GM20431 (cell line): ENCODE measurements around the gene RPS3.
"Not testable (repeated sequence)": the region's sequence is repeated elsewhere in the genome, so short reads cannot be mapped to it uniquely, and the experiment has no call there.

ENCODE experiments used
- in situ Hi-C: fragments of 300-500 bp; cut with MseI, MboI; formaldehyde crosslinking; loops from one replicate; pipeline ENCODE4 v1.15.0; 2020; ENCODE audit warnings: low sequenced_read_pairs; ENCODE audit not compliant: unreplicated experiment

RPS3 gene

DNA sequence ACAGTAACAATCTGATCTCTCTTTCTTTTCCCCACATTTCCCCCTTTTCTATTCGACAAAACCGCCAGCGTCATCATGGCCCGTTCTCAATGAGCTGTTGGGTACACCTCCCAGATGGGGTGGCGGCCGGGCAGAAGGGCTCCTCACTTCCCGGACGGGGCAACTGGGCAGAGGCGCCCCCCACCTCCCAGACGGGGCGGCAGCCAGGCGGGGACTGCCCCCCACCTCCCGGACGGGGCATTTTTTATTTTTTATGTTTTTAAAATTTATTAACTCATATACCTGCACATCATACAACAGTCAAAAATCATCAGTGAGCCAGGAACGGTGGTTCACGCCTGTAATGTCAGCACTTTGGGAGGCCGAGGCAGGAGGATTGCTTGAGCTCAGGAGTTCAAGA is 20.5 kb upstream of the RPS3 start:
- in situ Hi-C loops, result not testable (repeated sequence)

DNA sequence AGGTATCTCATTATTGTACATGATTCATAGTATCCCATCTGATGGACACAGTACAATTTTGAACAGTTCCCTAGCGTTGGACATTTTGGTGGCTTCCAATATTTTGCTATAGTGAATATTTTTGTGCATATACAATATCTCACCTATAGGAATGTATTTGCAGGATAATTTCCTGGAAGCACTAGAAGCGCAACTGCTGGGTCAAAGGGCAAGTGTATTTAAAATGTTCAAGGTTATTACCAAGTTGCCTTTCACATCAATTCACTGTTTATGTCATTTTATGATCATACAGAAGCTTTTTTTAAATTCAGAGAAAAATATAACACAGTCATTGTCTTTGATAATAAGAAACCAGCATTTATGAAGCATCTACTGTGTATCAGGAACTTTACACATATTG is 19.1 kb upstream of the RPS3 start:
- in situ Hi-C loops, result no loop called here

DNA sequence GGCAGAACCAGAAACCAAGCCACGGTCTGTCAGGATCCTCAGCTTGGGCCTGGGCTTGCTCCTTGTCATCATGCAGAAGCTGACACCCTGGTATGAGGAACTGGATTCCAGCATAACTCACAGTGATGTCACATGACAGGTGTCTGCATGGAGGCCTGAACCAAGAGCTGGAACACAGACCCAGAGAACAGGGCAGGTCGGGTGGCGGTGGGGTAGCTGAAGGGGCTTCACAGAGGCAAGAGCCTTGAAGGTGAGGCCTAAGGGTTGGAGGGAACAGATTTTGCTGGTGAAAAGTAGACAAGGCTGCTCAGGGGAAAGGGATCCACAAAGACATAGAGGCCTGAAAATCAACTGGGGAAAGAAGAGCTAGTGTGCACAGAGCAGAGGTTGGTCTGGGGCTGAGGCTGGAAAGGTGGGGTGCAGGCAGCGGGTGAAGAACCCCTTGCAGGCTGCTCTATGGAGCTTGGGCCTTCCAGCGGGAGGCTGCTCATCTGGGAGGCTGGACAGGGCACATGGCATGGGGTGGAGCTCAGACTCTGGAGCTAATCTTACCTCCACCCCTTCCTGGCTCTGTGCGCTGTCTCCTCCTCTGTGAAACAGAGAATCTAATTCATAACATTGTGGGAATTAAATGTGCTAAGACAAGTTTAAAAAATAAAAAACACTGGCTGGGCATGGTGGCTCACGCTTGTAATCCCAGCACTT is 18.4 kb upstream of the RPS3 start:
- in situ Hi-C loops, result no loop called here

DNA sequence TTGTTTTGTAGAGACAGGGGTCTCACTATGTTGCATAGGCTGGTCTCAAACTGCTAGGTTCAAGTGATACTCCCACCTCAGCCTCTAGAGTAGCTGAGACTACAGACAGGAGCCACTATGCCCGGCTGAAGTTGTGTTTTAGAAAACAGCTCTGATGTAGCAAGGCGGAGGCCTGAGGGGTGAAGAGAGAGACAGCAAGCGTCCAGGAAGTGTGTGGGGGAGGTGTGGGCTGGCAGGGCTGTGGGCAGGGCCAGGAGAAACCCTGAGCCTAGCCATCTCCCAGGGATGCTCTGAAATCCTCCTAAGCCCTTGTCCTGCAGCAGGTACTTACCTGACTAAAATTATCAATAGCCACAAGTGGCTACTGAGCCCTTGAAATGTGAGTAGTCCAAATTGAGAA is 16.1 kb upstream of the RPS3 start:
- in situ Hi-C loops, result no loop called here

DNA sequence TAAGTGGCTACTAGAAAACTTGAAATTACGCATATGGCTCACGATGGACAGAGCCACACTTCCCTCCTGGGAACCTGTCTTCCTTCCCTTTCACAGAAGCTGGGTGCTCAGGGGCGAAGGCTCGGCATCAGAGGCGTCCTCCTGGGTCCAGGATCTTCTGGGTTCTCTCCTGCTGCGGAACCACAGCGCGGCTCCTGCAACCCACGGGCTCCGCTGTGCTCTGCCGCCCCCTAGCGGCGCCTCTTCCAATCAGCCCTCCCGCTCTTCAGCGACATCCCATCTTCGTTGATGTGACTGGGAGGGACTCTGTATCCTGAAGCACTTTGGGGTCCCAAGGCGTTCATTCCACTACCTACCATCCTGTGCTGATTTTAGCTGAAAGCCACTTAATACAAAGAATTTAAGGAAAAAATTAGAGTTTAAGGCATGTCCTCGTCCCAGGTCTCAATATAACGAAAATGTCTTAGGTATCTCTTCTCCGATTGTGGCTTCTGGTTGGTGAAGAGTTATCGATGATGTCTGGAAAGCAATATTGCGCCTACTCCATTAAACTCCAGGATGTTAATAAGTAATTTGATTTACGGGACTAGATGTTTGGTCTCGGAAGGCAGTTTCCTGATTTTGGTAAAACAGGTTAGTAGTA is 14.8 kb upstream of the RPS3 start:
- in situ Hi-C loops, result loop anchor here (5.0 kb wide), 1 partner anchor 107 kb away; no protein-coding TSS in a partner anchor

DNA sequence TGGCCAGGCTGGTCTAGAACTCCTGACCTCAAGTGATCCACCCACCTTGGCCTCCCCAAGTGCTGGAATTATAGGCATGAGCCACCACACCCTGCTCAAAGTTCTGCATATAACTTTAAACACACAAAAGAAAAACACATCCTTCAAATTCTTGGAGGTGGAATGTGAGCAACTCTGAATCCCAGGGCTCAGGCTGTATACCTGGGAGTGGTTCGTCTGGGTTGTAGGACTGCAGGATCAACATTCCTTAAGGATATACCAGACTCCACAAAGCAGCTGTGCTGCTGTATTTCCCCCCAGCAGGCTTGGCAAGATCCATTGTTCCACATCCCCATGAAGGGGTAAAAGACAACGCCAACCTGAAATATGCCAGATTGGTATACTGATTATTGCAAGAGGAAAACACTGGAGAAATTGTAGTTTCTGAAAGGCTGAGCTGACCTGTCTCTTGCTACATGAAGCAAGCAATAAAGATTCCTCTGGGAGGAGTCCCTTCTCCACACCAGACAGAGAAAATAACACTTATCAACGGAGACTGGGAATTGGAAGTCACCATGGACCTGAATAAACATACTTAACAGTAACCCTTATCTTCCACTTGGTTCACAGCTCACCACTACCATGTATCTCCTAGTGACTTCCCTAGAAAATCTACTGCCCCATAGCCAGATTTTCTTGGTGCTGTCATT is 12.2 kb upstream of the RPS3 start:
- in situ Hi-C loops, result loop anchor here (5.0 kb wide), 1 partner anchor 110 kb away; no protein-coding TSS in a partner anchor

DNA sequence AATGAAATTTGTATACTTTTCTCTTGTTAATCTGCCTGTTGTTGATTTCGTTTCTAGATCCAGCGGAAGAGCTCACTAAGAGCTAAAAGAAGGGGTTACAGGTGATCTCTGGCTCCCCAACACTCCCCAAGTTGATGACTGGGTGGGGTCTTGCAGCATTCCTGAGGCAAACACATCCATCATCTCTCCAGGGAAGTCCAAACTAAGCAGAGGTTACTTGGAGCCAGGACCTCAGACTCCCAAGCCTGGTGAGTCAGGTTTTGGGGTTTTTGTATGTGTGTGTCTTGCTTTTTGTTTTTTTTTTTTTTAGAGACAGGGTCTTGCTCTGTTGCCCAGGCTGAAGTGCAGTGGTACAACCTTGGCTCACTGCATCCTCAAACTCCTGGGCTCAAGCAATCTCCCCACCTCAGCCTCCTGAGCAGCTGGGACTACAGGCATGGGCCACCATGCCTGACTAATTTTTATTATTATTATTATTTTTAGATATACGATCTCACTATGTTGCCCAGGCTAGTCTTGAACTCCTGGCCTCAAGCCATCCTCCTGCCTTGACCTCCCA is 11.5 kb upstream of the RPS3 start:
- in situ Hi-C loops, result loop anchor here (5.0 kb wide), 1 partner anchor 111 kb away; no protein-coding TSS in a partner anchor

DNA sequence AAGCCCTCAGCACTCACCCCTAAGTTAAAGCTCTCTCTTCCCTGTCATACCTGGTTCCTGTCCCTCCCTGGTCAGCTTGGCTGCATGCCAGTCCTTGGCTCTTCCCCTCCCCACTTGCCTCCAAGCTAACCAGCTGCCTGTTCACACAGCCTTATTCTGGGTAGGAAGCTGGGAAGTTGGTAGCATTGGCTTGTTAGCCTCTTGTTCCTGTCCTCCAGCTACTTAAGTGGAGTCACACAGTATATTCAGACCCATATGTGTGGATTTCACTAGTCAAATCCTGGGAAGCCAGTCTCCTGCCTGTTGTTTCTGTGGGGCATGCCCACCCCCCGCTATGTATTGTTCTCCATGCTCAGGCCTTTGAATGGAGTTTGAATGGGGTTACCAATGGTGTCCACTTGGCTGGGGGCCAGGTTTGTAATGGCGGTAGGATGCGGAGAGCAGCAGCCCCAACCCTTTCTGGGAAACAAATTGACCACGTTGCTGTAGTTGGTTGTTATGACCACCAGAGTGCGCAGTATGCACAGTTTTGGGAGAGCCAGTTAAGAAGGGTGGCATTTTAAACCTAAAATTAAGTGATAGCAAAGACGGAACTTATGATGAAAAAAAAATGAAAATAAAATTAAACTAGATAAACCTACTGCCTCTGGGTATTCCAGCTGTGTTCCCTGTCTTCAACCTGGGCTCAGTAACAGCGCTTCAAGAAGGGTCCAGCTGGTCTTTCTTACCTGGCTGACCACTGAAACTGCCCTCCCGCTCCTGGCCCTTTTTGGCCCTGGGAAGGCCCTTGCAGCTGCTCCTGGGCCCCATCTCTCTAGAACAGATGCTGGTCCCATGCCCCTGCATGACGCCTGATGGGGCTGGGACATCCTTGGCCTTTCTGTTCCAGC is 10.7 kb upstream of the RPS3 start:
- in situ Hi-C loops, result loop anchor here (5.0 kb wide), 1 partner anchor 111 kb away; no protein-coding TSS in a partner anchor

DNA sequence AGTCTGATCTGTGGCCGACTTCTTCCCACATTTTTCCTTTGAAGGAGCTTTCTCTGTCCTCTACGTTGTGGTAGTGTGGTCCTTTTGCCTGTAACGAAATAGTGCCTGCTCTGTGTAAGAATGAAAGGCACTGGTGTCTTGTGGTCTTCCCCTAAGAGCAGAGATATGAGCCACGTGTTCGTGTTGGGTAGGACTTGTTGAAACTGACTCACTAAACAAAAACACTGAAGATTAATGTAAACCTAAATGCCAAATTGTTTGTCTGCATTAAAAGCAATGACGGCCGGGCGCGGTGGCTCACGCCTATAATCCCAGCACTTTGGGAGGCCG is 10.1 kb upstream of the RPS3 start:
- in situ Hi-C loops, result loop anchor here (5.0 kb wide), 1 partner anchor 112 kb away; no protein-coding TSS in a partner anchor

DNA sequence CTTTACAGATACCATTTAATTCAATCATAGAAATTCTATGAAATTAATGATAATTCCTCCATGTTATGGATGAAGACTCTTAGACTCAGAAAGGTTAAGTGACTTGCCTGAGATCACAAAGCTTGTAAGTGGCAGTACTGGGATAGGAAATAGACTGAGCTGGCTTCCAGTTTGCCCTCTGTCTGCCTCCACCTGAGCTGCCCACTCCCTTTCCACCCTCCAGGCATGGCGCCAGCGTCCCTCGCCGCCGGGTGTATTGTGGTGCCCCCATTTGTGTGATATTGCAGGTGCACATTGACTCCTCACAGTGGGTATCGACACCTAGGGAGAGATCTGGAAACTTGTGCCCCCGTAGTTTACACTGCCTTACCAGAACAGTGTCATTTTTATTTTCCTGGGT is 9.4 kb upstream of the RPS3 start:
- in situ Hi-C loops, result loop anchor here (5.0 kb wide), 1 partner anchor 113 kb away; no protein-coding TSS in a partner anchor

DNA sequence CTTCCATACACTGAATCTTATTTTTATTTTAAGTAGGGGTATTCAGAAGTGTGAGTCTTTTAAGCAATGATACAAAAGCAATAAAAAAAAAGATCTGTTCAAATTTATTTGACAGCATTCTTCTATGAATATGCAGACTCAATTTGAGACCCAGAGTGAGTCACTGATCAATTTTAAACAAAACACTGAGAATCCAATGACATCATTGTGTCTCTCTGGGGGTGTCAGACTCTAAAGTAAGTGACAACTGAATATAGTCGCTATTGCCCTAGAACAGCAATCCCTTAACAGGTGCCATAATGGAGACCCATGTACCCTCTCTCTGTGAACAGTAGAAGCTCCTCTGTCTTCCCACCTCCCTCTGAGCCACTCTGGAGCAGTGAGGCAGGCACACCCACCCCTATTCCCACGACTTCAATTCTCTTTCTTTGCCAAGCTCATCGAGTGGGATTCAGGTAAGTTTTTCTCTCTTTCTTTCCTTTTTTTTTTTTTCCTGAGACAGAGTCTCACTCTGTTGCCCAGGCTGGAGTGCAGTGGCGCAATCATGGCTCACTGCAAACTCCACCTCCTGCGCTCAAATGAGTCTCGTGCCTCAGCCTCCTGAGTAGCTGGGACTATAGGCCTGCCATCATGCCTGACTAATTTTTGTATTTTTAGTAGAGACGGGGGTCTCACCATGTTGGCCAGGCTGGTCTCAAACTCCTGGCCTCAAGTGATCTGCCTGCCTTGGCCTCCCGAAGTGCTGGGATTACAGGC is 5.1 kb upstream of the RPS3 start:
- in situ Hi-C loops, result no loop called here

DNA sequence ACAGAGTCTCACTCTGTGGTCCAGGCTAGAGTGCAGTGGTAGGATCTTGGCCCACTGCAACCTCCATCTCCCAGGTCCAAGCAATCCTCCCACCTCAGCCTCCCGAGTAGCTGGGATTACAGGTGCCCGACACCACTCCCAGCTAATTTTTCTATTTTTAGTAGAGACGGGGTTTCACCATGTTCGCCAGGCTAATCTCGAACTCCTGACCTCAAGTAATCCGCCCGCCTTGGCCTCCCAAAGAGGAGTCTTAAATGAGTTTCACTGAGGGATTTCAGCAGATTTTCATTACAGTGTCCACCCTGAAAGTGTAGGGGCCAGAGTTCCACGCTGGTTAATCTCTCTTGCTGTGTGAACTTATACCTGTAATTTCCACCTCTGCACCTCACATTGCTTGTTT is 412 bp upstream of the RPS3 start:
- in situ Hi-C loops, result no loop called here

DNA sequence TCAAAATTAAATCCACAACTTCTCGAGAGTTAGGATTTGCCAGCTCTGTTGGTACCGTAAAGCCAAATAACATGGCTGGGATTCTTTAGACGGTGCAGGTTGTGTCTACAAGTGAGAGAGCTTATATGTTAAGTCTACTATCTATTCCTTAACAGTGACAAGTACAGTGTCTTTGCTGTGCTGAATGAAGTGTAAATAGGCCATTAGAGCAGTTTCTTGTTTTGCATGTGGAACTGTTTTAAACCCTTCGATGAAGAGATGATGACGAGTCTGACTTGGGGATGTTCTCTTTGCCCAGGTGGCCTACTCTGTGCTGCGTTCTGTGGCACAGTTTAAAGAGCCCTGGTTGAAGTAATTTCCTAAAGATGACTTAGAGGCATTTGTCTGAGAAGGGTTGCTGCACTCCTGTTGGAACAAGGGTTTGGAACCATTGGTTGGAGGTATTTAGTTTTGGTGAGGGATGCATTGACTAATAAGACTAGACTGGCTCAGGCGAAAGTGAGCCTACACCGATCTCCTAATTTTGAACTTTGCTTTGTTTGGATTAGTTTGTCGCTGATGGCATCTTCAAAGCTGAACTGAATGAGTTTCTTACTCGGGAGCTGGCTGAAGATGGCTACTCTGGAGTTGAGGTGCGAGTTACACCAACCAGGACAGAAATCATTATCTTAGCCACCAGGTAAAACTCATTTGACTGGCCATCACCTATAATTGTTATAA is 988 bp downstream of the RPS3 start:
- in situ Hi-C loops, result no loop called here

DNA sequence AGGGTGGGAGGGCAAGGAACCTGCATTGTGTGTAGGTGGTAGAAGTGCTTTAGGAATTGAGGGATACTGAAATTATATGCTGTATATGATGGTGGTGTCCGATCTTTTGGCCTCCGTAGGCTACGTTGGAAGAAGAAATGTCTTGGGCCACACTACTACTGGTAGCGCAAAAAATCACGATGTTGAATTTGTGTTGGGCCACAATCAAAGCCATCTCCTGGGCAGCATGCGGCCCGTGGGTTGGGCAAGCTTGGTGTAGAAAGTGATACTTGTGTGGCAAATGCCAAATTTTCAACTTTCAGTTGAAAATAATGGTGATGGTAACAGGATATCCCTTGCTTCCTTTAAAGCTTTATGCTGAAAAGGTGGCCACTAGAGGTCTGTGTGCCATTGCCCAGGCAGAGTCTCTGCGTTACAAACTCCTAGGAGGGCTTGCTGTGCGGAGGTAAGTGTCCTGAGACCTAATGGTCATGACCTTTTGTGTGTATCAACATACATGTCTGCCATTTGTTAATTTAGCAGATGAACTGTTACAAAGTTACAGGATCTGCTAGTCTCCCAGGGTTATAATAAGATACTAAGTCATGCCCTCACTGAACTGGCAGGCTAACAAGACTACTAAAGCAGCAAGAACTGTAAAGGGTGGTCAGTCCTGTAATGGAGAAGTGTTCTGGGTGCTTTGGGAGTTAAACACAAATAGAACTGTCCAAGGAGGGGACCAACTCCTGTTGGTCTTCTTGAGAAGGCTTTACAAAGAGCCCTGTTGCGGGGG is 2.9 kb downstream of the RPS3 start:
- in situ Hi-C loops, result no loop called here

DNA sequence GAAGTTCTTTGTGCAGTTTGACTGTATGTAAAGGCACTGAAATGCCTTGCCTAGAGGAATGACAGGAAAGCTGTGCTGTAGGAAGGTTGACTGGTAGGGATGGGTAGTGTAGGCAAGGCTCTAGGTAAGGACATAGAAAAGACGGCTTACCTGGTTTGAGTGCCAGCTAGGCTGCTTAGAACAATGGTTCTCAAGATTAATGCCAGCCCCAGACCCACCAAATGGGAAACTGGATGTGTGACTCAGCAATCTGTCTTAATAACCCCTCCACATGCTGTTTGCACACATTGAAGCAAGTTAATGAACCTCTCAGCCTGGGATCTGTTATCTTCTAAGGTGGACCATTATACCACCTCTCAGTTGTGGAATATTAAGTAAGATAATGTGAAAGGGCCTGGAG is 3.7 kb downstream of the RPS3 start:
- in situ Hi-C loops, result no loop called here

DNA sequence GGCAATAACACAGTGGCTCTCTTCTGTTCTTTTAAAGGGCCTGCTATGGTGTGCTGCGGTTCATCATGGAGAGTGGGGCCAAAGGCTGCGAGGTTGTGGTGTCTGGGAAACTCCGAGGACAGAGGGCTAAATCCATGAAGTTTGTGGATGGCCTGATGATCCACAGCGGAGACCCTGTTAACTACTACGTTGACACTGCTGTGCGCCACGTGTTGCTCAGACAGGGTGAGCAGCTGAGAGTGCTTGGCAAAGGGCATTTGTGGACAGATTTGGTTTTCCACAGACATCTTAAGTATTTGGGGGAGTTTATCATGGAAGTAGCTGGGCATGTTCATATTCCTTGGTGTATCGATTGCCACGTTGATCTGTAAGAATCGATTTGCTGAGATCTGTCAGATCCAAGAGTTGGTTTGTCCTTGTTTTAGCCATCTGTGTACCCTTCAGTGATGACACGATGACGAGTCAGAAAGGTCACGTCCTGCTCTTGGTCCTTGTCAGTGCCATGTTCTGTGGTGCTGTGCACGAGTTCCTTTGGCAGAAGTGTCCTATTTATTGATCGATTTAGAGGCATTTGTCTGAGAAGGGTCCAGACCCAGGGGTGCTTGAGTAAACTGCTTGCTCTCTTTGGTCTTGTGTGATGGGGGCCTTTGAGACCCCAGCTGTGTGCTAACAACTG is 4.8 kb downstream of the RPS3 start:
- in situ Hi-C loops, result no loop called here

DNA sequence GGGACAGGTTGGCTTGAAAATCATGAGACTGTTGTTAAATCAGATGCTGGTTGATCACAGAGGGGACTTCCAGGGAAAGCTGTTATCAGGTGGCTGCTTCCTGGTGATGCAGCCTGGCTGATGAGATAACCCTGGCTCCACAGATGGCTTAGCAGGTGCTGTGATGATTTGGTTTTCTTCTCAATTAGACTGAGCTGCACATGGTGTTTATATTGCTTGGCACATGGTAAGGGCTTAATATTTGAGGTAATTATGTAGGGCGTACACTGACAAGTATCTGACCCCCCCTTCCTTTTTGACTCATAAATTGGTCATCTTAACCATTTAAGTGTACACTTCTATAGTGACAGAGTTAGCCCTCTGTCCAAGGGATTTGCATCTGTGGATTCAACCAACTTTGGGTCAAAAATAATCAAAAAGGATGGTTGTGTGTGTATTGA is 7.0 kb downstream of the RPS3 start:
- in situ Hi-C loops, result no loop called here

DNA sequence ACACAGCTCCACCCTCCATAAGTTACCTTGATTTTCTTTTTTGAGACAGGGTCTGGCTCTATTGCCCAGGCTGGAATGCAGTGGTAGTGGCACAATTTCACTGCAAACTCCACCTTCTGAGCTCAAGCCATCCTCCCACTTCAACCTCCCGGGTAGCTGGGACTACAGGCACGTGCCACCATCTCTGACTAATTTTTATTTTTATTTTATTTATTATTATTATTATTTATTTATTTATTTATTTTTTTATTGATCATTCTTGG is 9.6 kb downstream of the RPS3 start:
- in situ Hi-C loops, result no loop called here
